ENCODE measurements around the gene ATP12A.

The ATP12A gene

DNA sequence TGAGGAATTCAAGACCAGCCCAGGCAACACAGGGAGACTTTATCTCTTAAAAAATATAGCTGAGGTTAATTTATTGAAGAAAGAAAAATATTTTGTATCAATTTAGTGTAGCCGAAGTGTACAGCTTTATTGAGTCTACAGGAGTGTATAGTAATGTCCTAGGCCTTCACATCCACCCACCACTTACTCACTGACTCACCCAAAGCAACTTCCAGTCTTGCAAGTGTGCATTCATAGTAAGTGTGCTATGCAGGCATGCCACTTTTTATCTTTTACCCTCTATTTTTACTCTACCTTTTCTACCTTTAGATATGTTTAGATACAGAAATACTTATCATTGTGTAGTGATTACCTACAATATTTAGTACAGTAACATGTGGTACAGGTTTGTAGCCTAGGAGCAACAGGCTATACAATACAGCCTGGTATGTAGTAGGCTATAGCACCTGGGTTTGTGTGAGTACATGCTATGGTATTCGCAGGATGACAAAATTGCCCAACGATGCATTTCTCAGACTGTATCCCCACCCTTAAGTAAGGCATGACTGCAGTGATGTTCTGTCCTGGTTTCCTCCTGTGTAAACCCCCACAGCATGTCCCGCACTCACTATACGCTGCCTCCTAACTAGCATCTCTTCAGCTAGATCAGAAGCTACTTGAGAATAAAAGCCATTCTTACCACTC is 15.3 kb upstream of the ATP12A start:
- Histone ChIP-seq H3K27me3 (ENCODE audit: control insufficient read depth, insufficient read depth, low read length) (no peaks in the 10 kb centered on the region), H3K9me3 (ENCODE audit: control insufficient read depth, low read depth, low read length) (no peaks in the 10 kb centered on the region), H3K9ac (ENCODE audit: low read length) (no peak overlapping the region), H3K36me3 (ENCODE audit: control insufficient read depth, low read depth, low read length) (no peaks in the 10 kb centered on the region), H3K4me1 (ENCODE audit: control insufficient read depth, low read depth, low read length) (no peaks in the 10 kb centered on the region), H3K27ac (ENCODE audit: low read length) (no peak overlapping the region), H3K4me3 (ENCODE audit: low read length) (no peak overlapping the region)

DNA sequence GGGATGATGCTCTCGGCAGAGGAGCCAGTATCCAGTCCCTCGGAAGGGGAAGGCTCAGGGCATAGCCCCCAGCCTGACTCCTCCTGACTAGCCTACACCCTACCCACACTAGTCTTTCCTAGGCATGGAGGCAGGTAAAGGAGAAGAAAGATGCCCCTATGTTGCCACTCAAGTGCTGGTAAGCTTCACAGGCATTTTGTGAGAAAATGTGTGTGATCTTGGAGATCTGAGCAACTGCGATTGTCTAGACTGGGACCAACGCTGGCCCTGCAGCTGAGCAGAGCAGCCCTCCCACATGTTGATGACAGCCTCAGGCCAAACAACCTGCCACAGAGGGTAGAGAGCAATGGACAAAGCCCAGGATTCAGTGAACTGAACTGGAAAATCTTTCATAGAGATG is 11.7 kb upstream of the ATP12A start:
- Histone ChIP-seq H3K27me3 (ENCODE audit: control insufficient read depth, insufficient read depth, low read length) (no peaks in the 10 kb centered on the region), H3K4me1 (ENCODE audit: control insufficient read depth, low read depth, low read length) (peaks cover 4% of the 10 kb centered on the region), H3K9ac (ENCODE audit: low read length) (no peak overlapping the region), H3K9me3 (ENCODE audit: control insufficient read depth, low read depth, low read length) (no peaks in the 10 kb centered on the region), H3K36me3 (ENCODE audit: control insufficient read depth, low read depth, low read length) (no peaks in the 10 kb centered on the region), H3K4me3 (ENCODE audit: low read length) (no peak overlapping the region), H3K27ac (ENCODE audit: low read length) (no peak overlapping the region)

DNA sequence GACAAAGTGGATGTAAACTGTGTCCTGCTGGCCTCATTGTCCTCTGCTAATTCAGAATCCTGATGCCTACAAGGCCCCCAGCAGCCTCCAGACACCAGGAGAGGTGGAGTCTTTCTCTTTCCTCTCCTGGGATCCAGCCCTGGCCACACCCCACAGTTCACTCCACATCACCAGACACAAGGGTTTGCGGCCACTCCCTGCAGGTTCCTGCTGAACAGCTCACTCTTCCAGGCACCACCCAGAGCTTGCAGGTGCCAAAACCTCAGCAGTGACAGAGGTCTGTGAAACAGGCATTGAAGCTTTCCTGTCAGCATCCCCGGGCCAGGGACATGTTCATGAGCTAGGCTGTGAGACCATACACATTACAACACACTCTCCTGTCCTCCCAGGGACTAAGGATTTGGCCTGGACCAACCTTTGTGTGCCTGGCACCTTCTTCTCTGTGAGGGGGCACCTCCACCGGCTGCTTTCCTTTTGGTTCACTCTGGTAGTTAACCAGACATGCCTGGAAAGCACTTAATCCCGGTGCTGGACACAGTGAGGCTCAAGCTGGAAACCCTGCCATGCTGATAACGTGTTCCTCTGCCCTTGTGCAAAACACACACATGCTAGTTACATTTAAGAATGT is 11.1 kb upstream of the ATP12A start:
- peaks cover 4% of the 10 kb centered on the region for H3K4me1 ChIP-seq (ENCODE audit: control insufficient read depth, low read depth, low read length)
- H3K27ac ChIP-seq (ENCODE audit: low read length) = no peak overlapping the region
- H3K27me3 ChIP-seq (ENCODE audit: control insufficient read depth, insufficient read depth, low read length) = no peaks in the 10 kb centered on the region
- H3K9ac ChIP-seq (ENCODE audit: low read length) = no peak overlapping the region
- no peaks in the 10 kb centered on the region for H3K9me3 ChIP-seq (ENCODE audit: control insufficient read depth, low read depth, low read length)
- H3K4me3 ChIP-seq (ENCODE audit: low read length) = no peak overlapping the region
- no peaks in the 10 kb centered on the region for H3K36me3 ChIP-seq (ENCODE audit: control insufficient read depth, low read depth, low read length)

DNA sequence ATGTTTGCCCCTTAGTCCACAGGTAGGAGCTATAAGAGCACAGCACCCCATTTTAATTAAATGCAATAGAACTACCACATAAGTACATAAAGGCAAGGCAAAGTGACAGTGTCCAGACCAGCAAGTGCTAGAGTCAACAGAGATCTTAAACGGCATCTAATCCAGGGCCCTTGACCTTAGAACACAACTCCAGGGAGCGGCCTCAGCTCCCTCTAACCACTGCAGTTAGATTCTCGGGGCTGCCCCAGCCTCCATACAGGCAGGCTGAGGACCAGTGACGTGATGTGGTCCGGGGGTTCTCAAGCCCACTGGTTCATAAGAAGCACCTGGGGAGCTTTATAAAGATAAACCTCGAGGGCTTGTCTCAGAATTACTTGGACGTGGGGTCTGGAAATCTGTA is 10.0 kb upstream of the ATP12A start:
- Histone ChIP-seq H3K9ac (ENCODE audit: low read length) (no peak overlapping the region), H3K9me3 (ENCODE audit: control insufficient read depth, low read depth, low read length) (no peaks in the 10 kb centered on the region), H3K4me3 (ENCODE audit: low read length) (no peak overlapping the region), H3K27ac (ENCODE audit: low read length) (no peak overlapping the region), H3K36me3 (ENCODE audit: control insufficient read depth, low read depth, low read length) (no peaks in the 10 kb centered on the region), H3K4me1 (ENCODE audit: control insufficient read depth, low read depth, low read length) (peaks cover 4% of the 10 kb centered on the region), H3K27me3 (ENCODE audit: control insufficient read depth, insufficient read depth, low read length) (no peaks in the 10 kb centered on the region)

DNA sequence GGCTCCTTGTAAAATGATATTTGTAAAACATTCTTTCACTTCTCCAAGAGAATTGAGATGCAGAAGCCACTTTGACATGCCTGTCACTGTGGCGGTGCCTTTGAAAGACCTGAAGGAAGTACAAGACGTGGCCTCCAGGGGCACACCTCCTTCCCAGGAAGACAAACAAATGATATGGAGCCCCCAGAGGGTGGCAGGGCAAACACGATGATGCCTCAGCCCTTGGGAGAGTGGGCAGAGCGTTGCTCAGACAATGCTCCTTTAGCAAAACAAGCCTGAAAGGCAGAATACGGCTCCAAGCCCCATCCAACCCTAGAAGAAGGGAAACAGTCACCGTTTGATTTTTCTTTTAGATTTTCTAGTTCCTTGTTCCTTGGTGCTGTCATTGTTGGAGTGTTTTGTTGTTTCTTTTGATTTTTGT is 9.2 kb upstream of the ATP12A start:
- Histone ChIP-seq H3K27ac (ENCODE audit: low read length) (no peak overlapping the region), H3K4me1 (ENCODE audit: control insufficient read depth, low read depth, low read length) (peaks cover 4% of the 10 kb centered on the region), H3K36me3 (ENCODE audit: control insufficient read depth, low read depth, low read length) (no peaks in the 10 kb centered on the region), H3K4me3 (ENCODE audit: low read length) (peak overlapping the region; percentile 34), H3K27me3 (ENCODE audit: control insufficient read depth, insufficient read depth, low read length) (no peaks in the 10 kb centered on the region), H3K9me3 (ENCODE audit: control insufficient read depth, low read depth, low read length) (no peaks in the 10 kb centered on the region), H3K9ac (ENCODE audit: low read length) (no peak overlapping the region)

DNA sequence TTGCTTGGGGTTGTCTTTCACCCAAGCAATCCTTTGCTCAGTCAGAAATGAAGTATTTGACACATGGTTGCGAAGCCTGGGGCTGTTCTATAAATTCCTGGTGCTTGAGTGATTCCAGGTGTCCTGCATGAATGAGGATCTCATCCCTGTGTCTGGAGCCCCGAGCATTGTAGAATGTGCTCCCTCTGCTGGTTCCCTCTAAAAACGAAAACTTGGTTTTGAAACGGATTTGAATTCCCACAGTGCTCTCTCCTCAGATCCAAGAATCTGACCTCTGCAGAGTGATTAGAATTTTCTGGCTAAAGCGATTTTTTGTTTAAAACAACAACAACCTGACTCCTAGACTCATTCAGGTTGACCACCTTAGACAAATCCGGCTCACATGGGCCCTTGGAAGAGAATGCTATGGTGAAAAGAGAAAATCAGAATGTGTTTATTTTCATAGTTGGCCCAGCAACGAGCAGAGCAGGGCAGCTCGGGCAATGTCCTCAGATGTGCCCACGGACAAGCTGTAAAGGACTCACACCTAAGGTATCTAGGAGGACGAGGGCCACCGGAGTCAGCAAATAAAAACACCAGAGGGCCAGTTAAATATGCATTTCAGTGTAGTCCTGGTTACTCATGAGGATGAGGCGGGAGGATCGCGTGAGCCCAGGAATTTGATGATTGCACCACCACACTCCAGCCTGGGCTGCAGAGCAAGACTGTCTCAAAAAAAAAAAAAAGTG is 8.7 kb upstream of the ATP12A start:
- no peak overlapping the region for H3K9ac ChIP-seq (ENCODE audit: low read length)
- H3K36me3 ChIP-seq (ENCODE audit: control insufficient read depth, low read depth, low read length) = no peaks in the 10 kb centered on the region
- peak overlapping the region; percentile 34 for H3K4me3 ChIP-seq (ENCODE audit: low read length)
- no peaks in the 10 kb centered on the region for H3K27me3 ChIP-seq (ENCODE audit: control insufficient read depth, insufficient read depth, low read length)
- peaks cover 4% of the 10 kb centered on the region for H3K4me1 ChIP-seq (ENCODE audit: control insufficient read depth, low read depth, low read length)
- no peak overlapping the region for H3K27ac ChIP-seq (ENCODE audit: low read length)
- no peaks in the 10 kb centered on the region for H3K9me3 ChIP-seq (ENCODE audit: control insufficient read depth, low read depth, low read length)

DNA sequence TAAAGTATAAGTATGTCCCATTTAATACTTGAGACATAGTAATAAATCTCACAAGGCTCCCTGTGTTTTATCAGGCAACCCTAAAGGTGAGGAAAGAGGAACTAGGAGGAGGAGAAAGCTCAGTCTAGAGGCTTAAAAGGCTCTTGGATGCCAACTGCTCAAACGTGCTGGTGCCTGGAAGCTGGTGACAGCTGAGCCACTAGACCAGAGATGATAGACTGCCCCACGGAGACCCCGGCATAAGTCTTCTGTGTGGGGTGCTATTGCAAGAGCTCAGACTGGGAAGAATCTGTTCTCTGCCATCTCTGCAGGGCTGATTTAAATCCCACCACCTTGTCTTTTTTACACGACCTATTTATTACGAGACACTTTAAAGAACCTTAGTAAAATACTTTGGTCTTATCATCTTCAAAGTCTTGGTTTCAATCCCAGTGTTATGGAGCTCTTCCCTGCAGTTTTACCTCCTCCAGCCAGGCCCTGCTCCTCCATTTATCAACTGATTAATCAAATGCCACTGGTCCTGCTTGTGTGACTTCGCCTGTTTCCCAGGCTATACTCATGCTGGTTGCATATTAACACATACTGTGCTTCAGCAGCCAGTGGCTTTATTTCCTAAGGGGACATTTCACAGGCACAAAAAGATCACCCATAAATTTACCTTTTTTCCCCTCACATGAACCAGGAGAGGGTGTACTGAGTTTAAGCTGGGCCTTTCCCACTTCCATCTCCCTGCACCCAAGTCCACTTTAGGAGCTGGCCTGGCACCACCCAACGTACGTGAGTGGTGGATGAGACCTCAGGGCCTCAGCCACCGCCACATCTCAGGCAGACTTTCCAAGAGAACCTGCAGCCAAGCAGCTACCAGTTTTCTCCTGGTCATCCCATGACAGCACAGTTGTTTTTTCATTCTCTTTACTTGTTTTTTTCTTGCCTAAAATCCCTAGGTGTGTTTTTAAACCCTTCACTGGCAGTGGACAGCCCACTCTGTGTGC is 7.8 kb upstream of the ATP12A start:
- Histone ChIP-seq H3K9me3 (ENCODE audit: control insufficient read depth, low read depth, low read length) (no peaks in the 10 kb centered on the region), H3K36me3 (ENCODE audit: control insufficient read depth, low read depth, low read length) (no peaks in the 10 kb centered on the region), H3K4me3 (ENCODE audit: low read length) (no peak overlapping the region), H3K27me3 (ENCODE audit: control insufficient read depth, insufficient read depth, low read length) (no peaks in the 10 kb centered on the region), H3K27ac (ENCODE audit: low read length) (no peak overlapping the region), H3K9ac (ENCODE audit: low read length) (no peak overlapping the region), H3K4me1 (ENCODE audit: control insufficient read depth, low read depth, low read length) (peaks cover 4% of the 10 kb centered on the region)

DNA sequence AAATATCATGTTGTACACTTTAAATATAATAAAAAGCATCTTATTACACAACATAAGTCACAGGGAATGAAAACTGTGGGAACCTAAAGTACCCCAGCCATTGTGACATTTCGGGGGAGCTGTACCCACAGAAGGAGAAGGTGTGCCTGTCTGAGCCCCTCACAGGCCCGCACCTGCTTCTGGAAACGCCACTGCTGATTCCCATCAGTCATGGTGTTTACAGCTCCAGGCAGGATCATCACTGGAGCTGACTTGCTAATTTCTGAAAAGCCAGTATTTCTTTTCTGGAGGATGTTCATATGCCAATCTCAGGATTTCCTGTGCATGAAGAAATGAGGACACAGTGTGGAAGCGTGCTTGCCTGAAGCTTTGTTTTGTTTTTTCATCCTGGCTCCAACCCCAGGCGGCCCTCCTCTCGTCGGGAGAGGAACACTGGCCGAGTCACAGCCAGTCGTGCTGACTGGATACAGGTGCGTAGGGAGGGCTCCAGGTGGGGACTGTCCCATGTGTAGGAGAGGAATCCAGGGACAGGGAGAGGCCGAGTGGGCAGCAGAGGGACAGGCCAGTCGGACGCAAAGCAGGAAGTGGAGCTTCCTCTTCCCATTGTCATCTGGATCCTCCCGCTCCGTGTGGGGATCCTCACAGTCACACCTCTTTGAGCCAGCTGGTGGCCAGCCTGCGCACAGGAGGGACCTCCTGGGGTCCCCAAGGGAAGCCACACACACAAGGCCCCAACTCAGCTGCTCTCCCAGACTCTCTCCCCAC is 4.2 kb upstream of the ATP12A start:
- Histone ChIP-seq H3K4me1 (ENCODE audit: control insufficient read depth, low read depth, low read length) (peaks cover 3% of the 10 kb centered on the region), H3K4me3 (ENCODE audit: low read length) (no peak overlapping the region), H3K27ac (ENCODE audit: low read length) (no peak overlapping the region), H3K9me3 (ENCODE audit: control insufficient read depth, low read depth, low read length) (no peaks in the 10 kb centered on the region), H3K27me3 (ENCODE audit: control insufficient read depth, insufficient read depth, low read length) (peaks cover 23% of the 10 kb centered on the region), H3K36me3 (ENCODE audit: control insufficient read depth, low read depth, low read length) (no peaks in the 10 kb centered on the region), H3K9ac (ENCODE audit: low read length) (no peak overlapping the region)

DNA sequence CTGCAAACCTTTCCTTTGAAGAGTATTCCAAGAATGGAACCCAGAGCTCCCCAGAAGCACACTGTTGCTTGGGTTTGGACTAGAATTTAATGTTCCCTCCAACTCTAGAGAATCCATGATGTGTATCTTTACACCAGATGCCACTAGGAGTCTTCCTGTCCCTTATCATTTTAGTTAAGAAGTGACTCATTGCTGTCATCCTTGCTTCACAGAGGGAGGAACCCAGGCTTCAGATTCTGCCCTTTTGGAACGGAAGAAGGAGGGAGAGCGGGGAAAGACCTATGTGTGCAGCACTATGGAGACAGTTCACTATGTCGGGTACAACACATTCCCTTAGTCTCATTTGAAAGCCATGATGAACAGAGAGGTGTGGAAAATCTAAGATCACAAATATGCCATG is 2.1 kb upstream of the ATP12A start:
- Histone ChIP-seq H3K27ac (ENCODE audit: low read length) (no peak overlapping the region), H3K36me3 (ENCODE audit: control insufficient read depth, low read depth, low read length) (no peaks in the 10 kb centered on the region), H3K27me3 (ENCODE audit: control insufficient read depth, insufficient read depth, low read length) (peaks cover 34% of the 10 kb centered on the region), H3K9ac (ENCODE audit: low read length) (no peak overlapping the region), H3K9me3 (ENCODE audit: control insufficient read depth, low read depth, low read length) (no peaks in the 10 kb centered on the region), H3K4me1 (ENCODE audit: control insufficient read depth, low read depth, low read length) (no peaks in the 10 kb centered on the region), H3K4me3 (ENCODE audit: low read length) (no peak overlapping the region)

DNA sequence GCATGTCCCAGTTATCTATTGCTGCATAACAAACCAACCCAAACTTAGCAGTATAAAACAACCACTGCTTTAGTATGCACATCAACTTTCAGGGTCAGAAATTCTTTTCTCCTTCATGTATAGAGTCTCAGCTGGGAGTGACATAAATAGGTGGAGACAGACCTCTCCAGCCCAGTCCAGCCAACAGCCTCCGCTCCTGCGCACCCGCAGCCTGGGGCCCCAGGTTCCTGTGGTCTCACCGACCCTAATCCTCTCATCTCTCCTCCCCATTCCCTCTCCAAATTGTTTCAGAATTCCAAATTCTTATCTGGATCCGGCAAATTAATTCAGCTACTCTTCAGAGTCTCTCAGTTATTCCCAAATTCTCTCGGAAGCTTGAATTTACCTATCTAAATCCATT is 522 bp upstream of the ATP12A start:
- Histone ChIP-seq H3K27ac (ENCODE audit: low read length) (no peak overlapping the region), H3K4me3 (ENCODE audit: low read length) (peak overlapping the region; percentile 59), H3K4me1 (ENCODE audit: control insufficient read depth, low read depth, low read length) (peaks cover 14% of the 10 kb centered on the region), H3K9ac (ENCODE audit: low read length) (no peak overlapping the region), H3K27me3 (ENCODE audit: control insufficient read depth, insufficient read depth, low read length) (peaks cover 34% of the 10 kb centered on the region), H3K9me3 (ENCODE audit: control insufficient read depth, low read depth, low read length) (no peaks in the 10 kb centered on the region), H3K36me3 (ENCODE audit: control insufficient read depth, low read depth, low read length) (no peaks in the 10 kb centered on the region)
